ENCODE measurements around the gene LAPTM4A. TPM values are rescaled to one million over a fixed set of nuclear protein-coding genes. Genes with fewer than 3 reads are reported as not detected.

LAPTM4A gene
- total RNA-seq = 193 and 202 TPM in 2 replicates

GRCh38 chr2:20051532-20052228, at the start of gene LAPTM4A:
Gene LAPTM4A, minus strand, starts transcription at chr2:20051628. Its CDS starts 108 bp downstream, at chr2:20051520.

GRCh38 chr2:20012282-20013125, 38.9 kb downstream of the LAPTM4A start, which contains the start of gene MATN3:
Gene MATN3, minus strand, starts transcription at chr2:20012668. Its CDS starts 37 bp downstream, at chr2:20012631.

GRCh38 chr2:19989667-19990415, 61.6 kb downstream of the LAPTM4A start, which contains the start of gene WDR35:
Gene WDR35, minus strand, starts transcription at chr2:19990105. Its CDS starts 90 bp downstream, at chr2:19990015.

Other genes with a start within 250 kb of the LAPTM4A start
- gene TTC32, start 149.6 kb downstream of the LAPTM4A start, total RNA-seq = 1.2 and 4.4 TPM in 2 replicates
- gene WDR35, start 61.5 kb downstream of the LAPTM4A start, total RNA-seq = 5.2 and 6.0 TPM in 2 replicates
- gene MATN3, start 39.0 kb downstream of the LAPTM4A start, total RNA-seq = 3.5 and 6.2 TPM in 2 replicates
- 25.1 and 26.1 TPM in 2 replicates for gene SDC1, start 173.5 kb upstream of the LAPTM4A start, total RNA-seq